ENCODE data around the gene MMAB. TPM values are rescaled to one million over a fixed set of nuclear protein-coding genes. Genes with fewer than 3 reads are reported as not detected.

The MMAB gene
- total and polyA plus RNA-seq, 2 donors (not counting 3 experiments of a cell fraction or from before 2014, with no cell fraction given), result 39.1 to 46.0 TPM

GRCh38 chr12:109612003-109612402 lies 38.7 kb upstream of the MMAB start:
- no peaks in the 10 kb centered on the region for H3K79me2 ChIP-seq (ENCODE audit: control insufficient read depth, insufficient read depth, low read length)
- H3K4me1 ChIP-seq (ENCODE audit: control insufficient read depth, extremely low read depth, insufficient read depth, low read length), result no peaks in the 10 kb centered on the region
- H3K27me3 ChIP-seq (ENCODE audit: control insufficient read depth in 2 of 2, insufficient read depth in 2 of 2, low read length in 2 of 2), result peaks cover under 1 to 16% of the 10 kb centered on the region in 2 experiments
- H3K9me1 ChIP-seq (replicated peaks; ENCODE audit: control insufficient read depth, extremely low read depth, insufficient read depth, low read length), result no peaks in the 10 kb centered on the region
- no peak overlapping the region for H3K9ac ChIP-seq (replicated peaks; ENCODE audit: extremely low read depth, insufficient read depth, low read length)
- no TSS peak for BruUV-seq (replicated peaks)
- no peak for FAIRE-seq
- no peak overlapping the region for H2AFZ ChIP-seq (ENCODE audit: low read depth, low read length)
- no peak overlapping the region for H3K4me2 ChIP-seq (ENCODE audit: insufficient read depth, low read length)
- H3K4me3 ChIP-seq (replicated peaks in 1 of 3; ENCODE audit: insufficient read depth in 1 of 3, low read depth in 1 of 3, low read length in 3 of 3), result no peak overlapping the region
- dilution Hi-C loops (cut with MboI; ENCODE audit: extremely low pct_ligation_motif_present, low sequenced_read_pairs), result no loop called here
- H3K36me3 ChIP-seq (ENCODE audit: control insufficient read depth in 2 of 2, extremely low read depth in 1 of 2, insufficient read depth in 2 of 2, low read length in 2 of 2), result no peaks in the 10 kb centered on the region
- no peaks in the 10 kb centered on the region for H3K9me3 ChIP-seq (replicated peaks; ENCODE audit: control insufficient read depth, insufficient read depth, low read length)
- H3K27ac ChIP-seq (ENCODE audit: insufficient read depth, low read depth, low read length), result no peak overlapping the region
- TF ChIP-seq FOS (IDR thresholded peaks at IDR 0.05; ENCODE audit: borderline replicate concordance, insufficient read depth, low read length) (no peak), POLR2AphosphoS5 (IDR thresholded peaks at IDR 0.05; ENCODE audit: insufficient read depth, low read depth, low read length) (no peak), POLR2A (IDR thresholded peaks at IDR 0.05; ENCODE audit: low read depth, low read length) (no peak), EZH2 (IDR thresholded peaks at IDR 0.05; ENCODE audit: borderline replicate concordance, low read depth, low read length, severe bottlenecking) (no peak), CTCF (IDR thresholded peaks at IDR 0.05; ENCODE audit: extremely low read depth in 1 of 2, insufficient read depth in 1 of 2, low read depth in 1 of 2, low read length in 2 of 2) (no peak), MAX (IDR thresholded peaks at IDR 0.05; ENCODE audit: insufficient read depth, insufficient read length) (no peak), MYC (IDR thresholded peaks at IDR 0.05; ENCODE audit: low read depth, low read length) (no peak), JUN (IDR thresholded peaks at IDR 0.05; ENCODE audit: borderline replicate concordance, insufficient read depth, insufficient read length, low read depth) (no peak), GATA2 (IDR thresholded peaks at IDR 0.05; ENCODE audit: insufficient read depth, insufficient read length, low read depth, low read length) (no peak)
- DNase-seq (ENCODE audit: low read depth, low spot score), result no peak
- intact Hi-C loops (cut with micrococcal nuclease), result no loop called here
- H4K20me1 ChIP-seq (replicated peaks; ENCODE audit: control insufficient read depth, extremely low read depth, insufficient read depth, low read length), result no peaks in the 10 kb centered on the region
- POLR2A ChIA-PET, result no interaction called here
- CTCF ChIA-PET, result interaction anchor here (2.1 to 2.9 kb wide), 2 partner anchors 14 to 93 kb away, joined by 12 to 15 read pairs; no protein-coding TSS in a partner anchor

Data from endothelial cell of umbilical vein (primary cell).